ENCODE results near the gene KRI1. TPM values are rescaled to one million over a fixed set of nuclear protein-coding genes. Genes with fewer than 3 reads are reported as not detected.
"Not testable (repeated sequence)": the region's sequence is repeated elsewhere in the genome, so short reads cannot be mapped to it uniquely, and the experiment has no call there.

KRI1 gene
- total RNA-seq, 1 donor from 2014 or later, result 25.2 TPM

- Histone ChIP-seq H3K27ac (peak overlapping the region; percentile 91), H3K27me3 (ENCODE audit: low read depth) (no peaks in the 10 kb centered on the region), H3K4me3 (peak overlapping the region; percentile 88), H3K4me1 (peaks cover 19% of the 10 kb centered on the region), H3K36me3 (peaks cover 38% of the 10 kb centered on the region), H3K9me3 (no peaks in the 10 kb centered on the region)
- ATAC-seq (peak; percentile 47 to 63), DNase-seq (no peak)
- intact Hi-C loops (cut with DNase I), result no loop called here
- TF ChIP-seq CTCF (IDR thresholded peaks at IDR 0.05), result no peak
Observed at GRCh38 chr19:10544242-10544752, 21.5 kb downstream of the KRI1 start.

GRCh38 chr19:10543420-10544241 lies 22.2 kb downstream of the KRI1 start, which contains the start of gene ATG4D:
TSS of gene ATG4D (plus strand) at chr19:10543904. CDS start at chr19:10544091, 187 bp downstream.
- DNase-seq, result peak; percentile 92
- Histone ChIP-seq H3K4me3 (peak within 1 kb of the TSS; percentile 88), H3K27me3 (ENCODE audit: low read depth) (no peaks in the 10 kb centered on the region), H3K4me1 (peaks cover 19% of the 10 kb centered on the region), H3K36me3 (peaks cover 31% of the 10 kb centered on the region), H3K27ac (peak within 1 kb of the TSS; percentile 91), H3K9me3 (no peaks in the 10 kb centered on the region)
- peak; percentile 93 to 95 for ATAC-seq
- TF ChIP-seq CTCF (IDR thresholded peaks at IDR 0.05), result no peak
- intact Hi-C loops (cut with DNase I), result no loop called here

GRCh38 chr19:10543059-10543419 lies 22.8 kb downstream of the KRI1 start:
- H3K9me3 ChIP-seq, result no peaks in the 10 kb centered on the region
- intact Hi-C loops (cut with DNase I), result no loop called here
- no peaks in the 10 kb centered on the region for H3K27me3 ChIP-seq (ENCODE audit: low read depth)
- DNase-seq (no peak), ATAC-seq (no peak)
- TF ChIP-seq CTCF (IDR thresholded peaks at IDR 0.05), result no peak
- peaks cover 19% of the 10 kb centered on the region for H3K4me1 ChIP-seq
- H3K4me3 ChIP-seq, result peak overlapping the region; percentile 88
- H3K27ac ChIP-seq, result peak overlapping the region; percentile 91
- peaks cover 25% of the 10 kb centered on the region for H3K36me3 ChIP-seq

GRCh38 chr19:10539016-10539415 lies 26.8 kb downstream of the KRI1 start:
- DNase-seq, H3K36me3 ChIP-seq: not testable (repeated sequence)

GRCh38 chr19:10538204-10538983 lies 27.4 kb downstream of the KRI1 start:
- Histone ChIP-seq H3K27ac (no peak overlapping the region), H3K4me1 (peaks cover 4% of the 10 kb centered on the region), H3K36me3 (no peaks in the 10 kb centered on the region), H3K27me3 (ENCODE audit: low read depth) (peaks cover 4% of the 10 kb centered on the region), H3K9me3 (no peaks in the 10 kb centered on the region), H3K4me3 (no peak overlapping the region)
- TF ChIP-seq CTCF (IDR thresholded peaks at IDR 0.05), result no peak
- ATAC-seq, result no peak
- DNase-seq, result no peak
- intact Hi-C loops (cut with DNase I), result no loop called here

More at GRCh38 chr19:10539016-10539415, 26.8 kb downstream of the KRI1 start:
- H3K4me3 ChIP-seq; H3K9me3 ChIP-seq; ATAC-seq; H3K27ac ChIP-seq; H3K27me3 ChIP-seq (ENCODE audit: low read depth); H3K4me1 ChIP-seq; intact Hi-C loops (cut with DNase I): not testable (repeated sequence)

Measured in lower lobe of right lung (tissue), 2 donors.